ENCODE data around the gene LIFR.
"Not testable (repeated sequence)": the region's sequence is repeated elsewhere in the genome, so short reads cannot be mapped to it uniquely, and the experiment has no call there.

Gene LIFR

GRCh38 chr5:38516649-38517048 lies 39.8 kb downstream of the LIFR start:
- DNase-seq (ENCODE audit: low read depth in 2 of 2), result not testable (repeated sequence)

GRCh38 chr5:38515646-38516045 lies 40.8 kb downstream of the LIFR start:
- DNase-seq (ENCODE audit: low read depth in 2 of 2), result no peak

GRCh38 chr5:38515092-38515491 lies 41.4 kb downstream of the LIFR start:
- DNase-seq (ENCODE audit: low read depth in 2 of 2), result no peak

DNA sequence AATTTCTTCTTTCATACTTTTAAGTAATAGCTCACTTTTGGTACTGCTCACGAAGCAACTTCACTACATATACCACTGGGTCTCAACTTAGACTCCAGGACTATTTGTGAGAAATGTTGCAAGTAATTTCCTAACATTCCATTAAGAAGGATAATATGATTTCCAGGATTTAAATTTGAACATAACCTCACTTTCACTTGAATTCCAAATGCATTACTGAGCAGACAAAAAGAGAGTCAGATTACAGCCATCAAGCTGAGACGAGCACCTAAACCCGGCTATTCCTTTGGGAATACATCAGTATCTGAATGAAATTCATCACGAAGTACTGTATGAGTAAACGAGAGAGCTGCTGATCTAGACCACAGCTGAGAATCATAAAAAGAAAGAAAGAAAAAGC lies 47.3 kb downstream of the LIFR start:
- peak; percentile 87 to 88 for DNase-seq (ENCODE audit: low read depth in 2 of 2)

DNA sequence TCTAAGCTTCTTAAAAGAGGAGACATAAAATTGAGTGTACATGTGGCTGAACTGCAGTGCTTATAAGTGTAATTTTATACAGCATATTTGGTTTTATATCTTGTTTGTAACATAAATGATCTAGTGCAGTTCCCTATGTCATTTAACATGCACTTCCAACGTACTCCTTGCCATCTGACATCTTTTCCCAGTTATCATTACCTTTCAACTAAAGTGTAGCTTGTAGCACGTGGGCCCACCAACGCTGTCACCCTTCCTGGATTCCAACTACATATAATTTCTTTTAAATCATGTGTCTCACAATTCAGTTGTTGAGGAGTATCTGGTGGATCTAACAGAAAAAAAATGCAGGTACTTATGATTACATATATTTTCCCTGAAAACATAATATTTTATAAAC lies 50.1 kb downstream of the LIFR start:
- DNase-seq (ENCODE audit: low read depth in 2 of 2), result no peak

DNA sequence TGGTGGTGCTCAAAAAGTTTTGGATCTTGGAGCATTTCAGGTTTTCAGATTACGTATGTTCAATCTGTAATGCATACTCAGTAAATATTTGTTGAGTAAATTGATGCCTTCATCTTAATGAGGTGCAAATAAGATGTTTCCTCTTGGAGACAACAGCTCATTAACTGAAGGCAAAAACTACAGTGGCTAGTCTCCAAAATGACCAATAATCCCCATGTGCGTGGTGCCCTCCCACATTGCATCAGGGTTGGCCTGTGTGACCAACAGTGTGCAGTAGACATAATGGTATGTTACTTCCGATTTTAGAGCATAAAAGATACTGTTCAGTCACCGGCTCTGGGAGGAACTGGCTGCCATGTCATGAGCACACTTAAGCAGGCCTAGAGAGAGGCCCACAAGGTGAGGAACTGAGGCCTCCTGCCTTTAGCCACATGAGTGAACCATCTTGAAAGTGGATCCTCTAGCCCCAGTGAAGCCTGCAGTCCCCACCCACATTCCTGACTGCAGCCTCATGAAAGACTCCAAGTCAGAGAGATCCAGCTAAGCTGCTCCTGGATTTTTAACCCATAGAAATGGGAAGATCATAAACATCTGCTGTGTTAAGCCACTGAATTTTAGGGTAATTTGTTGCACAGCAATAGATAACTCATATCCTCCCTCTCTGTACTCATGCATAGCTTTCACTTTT lies 55.7 kb downstream of the LIFR start:
- peak; percentile 63 to 65 for DNase-seq (ENCODE audit: low read depth in 2 of 2)

GRCh38 chr5:38497946-38498345 lies 58.5 kb downstream of the LIFR start:
- peak in 1 of 2 experiments; percentile 8 for DNase-seq (ENCODE audit: low read depth in 2 of 2)

- DNase-seq (ENCODE audit: low read depth in 2 of 2), result no peak
These were observed 61.7 kb downstream of the LIFR start for GRCh38 chr5:38494763-38495162.

GRCh38 chr5:38494175-38494574 lies 62.3 kb downstream of the LIFR start:
- no peak for DNase-seq (ENCODE audit: low read depth in 2 of 2)

DNA sequence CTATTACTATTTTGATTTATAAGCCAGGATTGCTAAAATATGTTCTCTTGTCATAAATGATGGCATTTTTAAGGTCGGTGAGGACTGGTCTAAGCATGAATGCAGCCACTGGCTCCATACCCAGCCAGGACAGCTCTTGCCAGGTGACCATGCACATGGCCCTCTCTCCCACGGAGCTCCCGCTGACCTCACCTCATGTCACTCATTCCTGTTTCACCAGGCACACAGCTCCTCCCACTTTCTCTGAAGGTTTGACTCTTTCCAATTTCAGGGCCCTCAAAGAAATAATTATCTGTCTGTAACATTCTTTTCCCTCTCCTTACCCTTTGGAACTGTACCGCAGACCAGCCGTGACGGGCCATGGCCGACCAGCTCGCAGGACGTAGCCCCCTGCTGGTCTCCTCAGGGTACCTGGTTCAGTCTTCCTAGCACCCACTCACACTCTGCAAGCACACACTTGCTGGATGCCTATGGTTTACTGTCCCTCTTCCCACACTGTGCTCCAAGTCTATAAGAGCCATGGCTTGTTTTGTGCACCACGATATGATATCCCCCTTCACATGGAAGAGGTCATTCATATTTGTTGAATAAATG lies 72.5 kb downstream of the LIFR start:
- no peak for DNase-seq (ENCODE audit: low read depth in 2 of 2)

GRCh38 chr5:38479315-38479904 lies 77.0 kb downstream of the LIFR start:
- DNase-seq (ENCODE audit: low read depth in 2 of 2), result no peak

DNA sequence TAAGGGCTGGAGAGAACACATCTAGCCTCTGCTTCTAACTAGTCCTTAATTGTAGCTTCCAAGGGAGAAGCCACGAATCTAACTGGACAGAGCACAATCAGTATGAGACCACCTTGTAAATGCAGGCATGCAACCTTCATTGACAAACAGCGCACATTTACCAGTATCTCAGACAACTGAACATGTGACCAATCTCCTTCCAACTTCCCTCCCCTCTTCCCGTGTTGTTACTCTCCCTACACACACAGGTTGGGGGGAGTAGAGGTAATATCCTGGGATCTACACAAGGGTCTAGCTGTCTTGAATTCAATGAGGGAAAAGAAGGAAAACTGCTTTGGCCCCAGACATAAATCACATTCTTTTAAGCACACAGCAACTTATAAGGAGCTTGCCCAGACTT lies 77.6 kb downstream of the LIFR start:
- DNase-seq (ENCODE audit: low read depth in 2 of 2), result no peak

DNA sequence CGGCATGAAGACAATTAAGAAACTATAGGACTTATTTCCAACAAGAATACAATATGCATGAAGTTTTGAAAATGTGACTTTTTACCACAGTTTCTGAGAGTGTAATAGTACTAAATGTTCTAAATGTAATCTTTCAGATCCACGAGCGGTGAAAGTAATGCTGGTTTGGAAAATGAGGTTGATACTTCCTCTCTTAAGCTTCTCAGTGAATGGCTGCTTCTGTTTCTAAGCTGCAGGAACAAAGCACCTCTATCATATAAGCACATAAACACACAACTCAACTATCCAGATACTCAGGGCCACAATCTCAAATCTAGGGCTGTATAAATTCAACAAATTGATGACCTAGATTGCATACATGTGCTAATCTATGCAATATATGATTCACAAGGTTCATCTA lies 78.3 kb downstream of the LIFR start:
- no peak for DNase-seq (ENCODE audit: low read depth in 2 of 2)

DNA sequence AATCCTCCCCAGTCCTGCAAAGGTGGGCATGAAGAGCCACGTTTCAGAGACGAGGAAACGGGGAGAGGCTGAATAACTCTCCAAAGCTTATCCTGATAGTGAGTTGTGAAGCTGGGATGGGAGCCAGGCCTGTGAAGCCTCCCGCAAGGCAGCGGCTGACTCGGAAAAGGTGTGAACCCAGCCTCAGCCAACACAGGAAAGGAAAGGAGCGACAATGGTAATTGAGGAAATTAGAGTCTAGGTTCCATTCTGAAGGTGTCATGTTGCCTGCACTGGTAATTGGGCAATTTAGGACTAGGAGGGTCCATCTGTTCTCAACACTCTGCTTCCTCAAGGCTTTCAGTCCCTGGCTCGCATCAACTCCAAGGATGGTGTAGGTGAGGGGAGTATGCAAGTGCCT lies 83.4 kb downstream of the LIFR start:
- DNase-seq (ENCODE audit: low read depth in 2 of 2), result no peak

DNA sequence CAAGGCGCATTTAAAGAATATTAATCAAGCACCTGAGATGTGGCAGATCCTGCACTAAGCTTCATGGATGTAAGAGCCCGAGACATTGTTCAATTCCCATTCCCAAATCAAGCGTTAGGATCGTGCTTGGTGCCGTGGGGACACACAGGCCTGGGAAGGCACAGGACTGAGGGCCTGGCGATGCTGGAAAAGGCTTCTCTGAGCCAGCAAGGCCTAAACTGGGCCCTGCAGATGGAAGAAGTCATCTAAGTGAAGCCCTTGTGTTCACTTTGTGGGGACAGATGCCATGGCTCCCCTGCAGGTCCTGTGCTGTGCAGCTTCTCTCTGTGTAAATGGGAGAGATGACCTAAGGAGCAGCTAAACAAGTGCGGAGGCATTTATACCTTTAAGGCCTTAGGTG lies 83.9 kb downstream of the LIFR start:
- no peak for DNase-seq (ENCODE audit: low read depth in 2 of 2)

DNA sequence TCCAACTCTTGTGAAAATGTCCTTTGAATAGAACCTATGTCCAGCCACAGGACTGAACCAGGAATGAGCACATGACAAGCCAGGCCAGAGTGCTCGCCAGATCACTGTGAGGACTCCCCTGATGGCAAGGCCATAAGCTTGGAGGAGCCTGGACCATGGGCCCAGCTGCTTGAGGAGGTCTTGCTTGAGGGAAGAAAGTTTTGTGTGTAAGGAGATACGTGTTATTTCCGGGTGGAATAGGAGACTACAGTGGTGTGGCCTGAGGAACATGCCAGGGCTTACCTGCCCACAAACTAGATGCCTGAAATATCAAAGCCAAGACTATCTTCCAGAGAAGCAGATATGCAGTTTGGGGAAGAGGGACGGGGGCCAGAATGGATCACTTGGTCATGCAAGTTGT lies 84.7 kb downstream of the LIFR start:
- no peak for DNase-seq (ENCODE audit: low read depth in 2 of 2)

- DNase-seq (ENCODE audit: low read depth in 2 of 2), result no peak
These were observed 86.7 kb downstream of the LIFR start for GRCh38 chr5:38469707-38470267.

- no peak for DNase-seq (ENCODE audit: low read depth in 2 of 2)
These were observed 87.3 kb downstream of the LIFR start for GRCh38 chr5:38468978-38469706.

DNA sequence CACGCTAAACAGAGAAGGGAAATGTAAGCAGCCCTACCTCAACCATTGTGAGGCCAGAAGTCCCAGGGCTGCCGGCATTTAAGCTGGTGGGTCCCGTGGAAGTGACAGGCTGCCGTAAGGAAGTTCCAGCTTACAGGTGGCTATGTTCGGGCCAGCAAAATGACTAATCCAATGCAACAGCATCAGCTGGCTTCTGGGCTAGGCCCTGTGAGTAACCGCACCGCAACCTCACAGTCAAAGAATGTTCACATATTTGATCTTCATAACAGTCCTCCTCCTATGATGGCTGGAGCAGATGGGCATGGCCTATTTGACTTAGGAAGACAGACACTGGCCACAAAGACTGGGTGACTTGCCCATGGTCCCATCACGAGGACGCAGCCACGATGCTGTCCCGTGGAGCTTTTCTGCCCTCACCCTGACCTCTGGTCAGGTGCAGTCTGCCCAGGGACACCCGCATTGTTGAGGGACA lies 88.2 kb downstream of the LIFR start:
- DNase-seq (ENCODE audit: low read depth in 2 of 2), result peak; percentile 62 to 64

- DNase-seq (ENCODE audit: low read depth in 2 of 2), result no peak
These were observed 88.9 kb downstream of the LIFR start for GRCh38 chr5:38467353-38468040.

DNA sequence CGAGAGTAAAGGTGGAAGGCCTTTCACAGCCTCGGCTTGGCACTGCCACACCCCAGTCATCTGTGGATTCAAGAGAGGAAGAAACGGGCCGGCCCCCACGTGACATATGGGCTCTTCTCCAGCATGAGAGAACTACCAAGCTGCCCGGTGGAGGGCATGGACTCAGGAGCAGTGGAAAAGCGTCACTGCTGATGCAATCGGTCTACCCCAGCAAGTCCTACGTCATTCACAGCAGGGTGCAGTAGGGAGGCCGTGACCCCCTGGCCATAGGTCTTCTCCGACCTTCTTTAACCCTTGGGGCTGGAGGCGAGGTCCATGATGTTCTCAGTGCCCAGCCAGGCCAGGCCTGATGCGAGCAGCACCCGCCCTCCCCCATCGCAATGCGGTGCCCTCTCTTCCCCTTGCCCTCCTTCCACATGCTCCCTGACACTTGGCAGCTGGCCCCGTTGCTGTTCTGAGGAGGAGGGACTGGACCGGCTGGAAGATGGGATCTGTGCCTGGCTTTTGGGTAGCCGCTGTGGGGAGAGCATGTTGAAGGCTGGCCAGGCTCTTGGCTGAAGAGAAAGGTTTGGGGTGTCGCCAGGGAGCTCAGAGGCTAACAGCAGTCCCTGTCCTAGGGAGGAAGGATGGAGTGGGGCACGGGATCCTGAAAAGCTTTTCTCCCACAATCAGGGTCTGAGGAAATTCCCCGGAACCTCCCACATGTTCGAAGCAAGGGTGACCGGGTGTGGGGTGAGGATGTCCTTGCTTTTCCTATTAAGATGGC lies 89.8 kb downstream of the LIFR start:
- DNase-seq (ENCODE audit: low read depth in 2 of 2), result no peak

Data from fibroblast of skin of left quadriceps (primary cell).